ENCODE measurements around the gene CBR3.
"Not testable (repeated sequence)": the region's sequence is repeated elsewhere in the genome, so short reads cannot be mapped to it uniquely, and the experiment has no call there.

Gene CBR3

GRCh38 chr21:36135391-36136102, 668 bp downstream of the CBR3 start:
- H3K4me1 ChIP-seq (ENCODE audit: control insufficient read depth, insufficient read depth, low read length, poor library complexity, severe bottlenecking), result no peaks in the 10 kb centered on the region
- H3K9me3 ChIP-seq (ENCODE audit: control insufficient read depth, low read length), result no peaks in the 10 kb centered on the region
- H3K36me3 ChIP-seq (ENCODE audit: control insufficient read depth, insufficient read depth, low read length), result no peaks in the 10 kb centered on the region
- H3K4me3 ChIP-seq (ENCODE audit: extremely low read depth, insufficient read depth, low read length, poor library complexity, severe bottlenecking), result peak overlapping the region; percentile 42
- 1% methylated on average over 49 to 54 of the region's 60 CpGs for WGBS, 2 experiments (ENCODE audit: insufficient coverage in 2 of 2)
- no peak overlapping the region for H3K27ac ChIP-seq (ENCODE audit: low read depth, low read length, severe bottlenecking)

- H3K4me1 ChIP-seq (ENCODE audit: control insufficient read depth, insufficient read depth, low read length, poor library complexity, severe bottlenecking); H3K4me3 ChIP-seq (ENCODE audit: extremely low read depth, insufficient read depth, low read length, poor library complexity, severe bottlenecking); H3K27ac ChIP-seq (ENCODE audit: low read depth, low read length, severe bottlenecking); H3K9me3 ChIP-seq (ENCODE audit: control insufficient read depth, low read length); H3K36me3 ChIP-seq (ENCODE audit: control insufficient read depth, insufficient read depth, low read length): not testable (repeated sequence)
- WGBS, 2 experiments (ENCODE audit: insufficient coverage in 2 of 2), result 88 to 92% methylated on average over 11 to 13 of the region's 13 CpGs
Observed at GRCh38 chr21:36139791-36140190, 4.9 kb downstream of the CBR3 start.

- WGBS, 2 experiments (ENCODE audit: insufficient coverage in 2 of 2), result 15 to 30% methylated on average over 4 to 5 of the region's 6 CpGs
- Histone ChIP-seq H3K36me3 (ENCODE audit: control insufficient read depth, insufficient read depth, low read length) (no peaks in the 10 kb centered on the region), H3K9me3 (ENCODE audit: control insufficient read depth, low read length) (no peaks in the 10 kb centered on the region), H3K4me1 (ENCODE audit: control insufficient read depth, insufficient read depth, low read length, poor library complexity, severe bottlenecking) (no peaks in the 10 kb centered on the region), H3K27ac (ENCODE audit: low read depth, low read length, severe bottlenecking) (no peak overlapping the region), H3K4me3 (ENCODE audit: extremely low read depth, insufficient read depth, low read length, poor library complexity, severe bottlenecking) (no peak overlapping the region)
Observed at GRCh38 chr21:36141513-36141925, 6.6 kb downstream of the CBR3 start.

GRCh38 chr21:36144233-36144632, 9.4 kb downstream of the CBR3 start:
- H3K4me1 ChIP-seq (ENCODE audit: control insufficient read depth, insufficient read depth, low read length, poor library complexity, severe bottlenecking); H3K9me3 ChIP-seq (ENCODE audit: control insufficient read depth, low read length); H3K36me3 ChIP-seq (ENCODE audit: control insufficient read depth, insufficient read depth, low read length); H3K27ac ChIP-seq (ENCODE audit: low read depth, low read length, severe bottlenecking); H3K4me3 ChIP-seq (ENCODE audit: extremely low read depth, insufficient read depth, low read length, poor library complexity, severe bottlenecking): not testable (repeated sequence)
- WGBS, 2 experiments (ENCODE audit: insufficient coverage in 2 of 2), result 67 to 81% methylated on average over 1 to 2 of the region's 6 CpGs

- H3K27ac ChIP-seq (ENCODE audit: low read depth, low read length, severe bottlenecking), result no peak overlapping the region
- H3K4me1 ChIP-seq (ENCODE audit: control insufficient read depth, insufficient read depth, low read length, poor library complexity, severe bottlenecking), result no peaks in the 10 kb centered on the region
- H3K4me3 ChIP-seq (ENCODE audit: extremely low read depth, insufficient read depth, low read length, poor library complexity, severe bottlenecking), result no peak overlapping the region
- WGBS, 2 experiments (ENCODE audit: insufficient coverage in 2 of 2), result no CpG with 5 or more reads among the region's 3 CpGs
- no peaks in the 10 kb centered on the region for H3K9me3 ChIP-seq (ENCODE audit: control insufficient read depth, low read length)
- no peaks in the 10 kb centered on the region for H3K36me3 ChIP-seq (ENCODE audit: control insufficient read depth, insufficient read depth, low read length)
Observed at GRCh38 chr21:36145259-36145658, 10.4 kb downstream of the CBR3 start.

GRCh38 chr21:36147911-36148310, 13.0 kb downstream of the CBR3 start:
- Histone ChIP-seq H3K4me3 (ENCODE audit: extremely low read depth, insufficient read depth, low read length, poor library complexity, severe bottlenecking) (no peak overlapping the region), H3K36me3 (ENCODE audit: control insufficient read depth, insufficient read depth, low read length) (no peaks in the 10 kb centered on the region), H3K9me3 (ENCODE audit: control insufficient read depth, low read length) (no peaks in the 10 kb centered on the region), H3K27ac (ENCODE audit: low read depth, low read length, severe bottlenecking) (no peak overlapping the region), H3K4me1 (ENCODE audit: control insufficient read depth, insufficient read depth, low read length, poor library complexity, severe bottlenecking) (no peaks in the 10 kb centered on the region)
- WGBS, 2 experiments (ENCODE audit: insufficient coverage in 2 of 2), result 82 to 93% methylated on average over 3 to 5 of the region's 5 CpGs

- Histone ChIP-seq H3K4me1 (ENCODE audit: control insufficient read depth, insufficient read depth, low read length, poor library complexity, severe bottlenecking) (no peaks in the 10 kb centered on the region), H3K9me3 (ENCODE audit: control insufficient read depth, low read length) (no peaks in the 10 kb centered on the region), H3K27ac (ENCODE audit: low read depth, low read length, severe bottlenecking) (no peak overlapping the region), H3K36me3 (ENCODE audit: control insufficient read depth, insufficient read depth, low read length) (no peaks in the 10 kb centered on the region), H3K4me3 (ENCODE audit: extremely low read depth, insufficient read depth, low read length, poor library complexity, severe bottlenecking) (no peak overlapping the region)
- WGBS, 2 experiments (ENCODE audit: insufficient coverage in 2 of 2), result 82 to 84% methylated on average over 3 of the region's 3 CpGs
Observed at GRCh38 chr21:36148886-36149285, 14.0 kb downstream of the CBR3 start.

GRCh38 chr21:36149788-36150711, 15.2 kb downstream of the CBR3 start:
- Histone ChIP-seq H3K4me3 (ENCODE audit: extremely low read depth, insufficient read depth, low read length, poor library complexity, severe bottlenecking) (no peak overlapping the region), H3K36me3 (ENCODE audit: control insufficient read depth, insufficient read depth, low read length) (no peaks in the 10 kb centered on the region), H3K4me1 (ENCODE audit: control insufficient read depth, insufficient read depth, low read length, poor library complexity, severe bottlenecking) (no peaks in the 10 kb centered on the region), H3K27ac (ENCODE audit: low read depth, low read length, severe bottlenecking) (no peak overlapping the region), H3K9me3 (ENCODE audit: control insufficient read depth, low read length) (no peaks in the 10 kb centered on the region)
- 80 to 85% methylated on average over 7 of the region's 7 CpGs for WGBS, 2 experiments (ENCODE audit: insufficient coverage in 2 of 2)

- peaks cover 7% of the 10 kb centered on the region for H3K4me1 ChIP-seq (ENCODE audit: control insufficient read depth, insufficient read depth, low read length, poor library complexity, severe bottlenecking)
- H3K4me3 ChIP-seq (ENCODE audit: extremely low read depth, insufficient read depth, low read length, poor library complexity, severe bottlenecking), result peak overlapping the region; percentile 39
- H3K9me3 ChIP-seq (ENCODE audit: control insufficient read depth, low read length), result no peaks in the 10 kb centered on the region
- H3K36me3 ChIP-seq (ENCODE audit: control insufficient read depth, insufficient read depth, low read length), result no peaks in the 10 kb centered on the region
- WGBS, 2 experiments (ENCODE audit: insufficient coverage in 2 of 2), result 17 to 20% methylated on average over 37 to 45 of the region's 53 CpGs
- no peak overlapping the region for H3K27ac ChIP-seq (ENCODE audit: low read depth, low read length, severe bottlenecking)
Observed at GRCh38 chr21:36155603-36156338, 20.9 kb downstream of the CBR3 start.

GRCh38 chr21:36156339-36156814, 21.5 kb downstream of the CBR3 start:
- no peak overlapping the region for H3K27ac ChIP-seq (ENCODE audit: low read depth, low read length, severe bottlenecking)
- WGBS, 2 experiments (ENCODE audit: insufficient coverage in 2 of 2), result 0% methylated on average over 30 to 41 of the region's 43 CpGs

More at GRCh38 chr21:36156339-36156814, 21.5 kb downstream of the CBR3 start:
- Histone ChIP-seq H3K36me3 (ENCODE audit: control insufficient read depth, insufficient read depth, low read length) (no peaks in the 10 kb centered on the region), H3K4me1 (ENCODE audit: control insufficient read depth, insufficient read depth, low read length, poor library complexity, severe bottlenecking) (peaks cover 7% of the 10 kb centered on the region), H3K9me3 (ENCODE audit: control insufficient read depth, low read length) (no peaks in the 10 kb centered on the region), H3K4me3 (ENCODE audit: extremely low read depth, insufficient read depth, low read length, poor library complexity, severe bottlenecking) (peak overlapping the region; percentile 61)
